Suprapubic skin (tissue), 4 donors: Measurements from ENCODE around the gene SREK1IP1. TPM values are rescaled to one million over a fixed set of nuclear protein-coding genes. Genes with fewer than 3 reads are reported as not detected.

Source experiments
- DNase-seq, 2 donors: peaks; one replicate each; pipeline ENCODE4 v3.0.0-alpha.2; 2019; ENCODE audit warnings: low spot score in 2 of 2
- H3K27ac ChIP-seq: fragments of 200-600 bp; sonication (generic); one replicate; pipeline ENCODE4 v1.5.1; 2019
- H3K27me3 ChIP-seq: fragments of 200-600 bp; sonication (generic); one replicate; pipeline ENCODE4 v1.5.1; 2019
- H3K36me3 ChIP-seq: fragments of 200-600 bp; sonication (generic); one replicate; pipeline ENCODE4 v1.5.1; 2019
- H3K4me1 ChIP-seq: fragments of 200-600 bp; sonication (generic); one replicate; pipeline ENCODE4 v1.5.1; 2019
- H3K4me3 ChIP-seq: fragments of 200-600 bp; sonication (generic); one replicate; pipeline ENCODE4 v1.5.1; 2019; ENCODE audit warnings: mild to moderate bottlenecking
- H3K9me3 ChIP-seq: fragments of 200-600 bp; sonication (generic); one replicate; pipeline ENCODE4 v1.5.1; 2019
- CTCF ChIP-seq, 2 donors: fragments of 200-600 bp in 1 of 2; fragments of 450-650 bp in 1 of 2; sonication (generic) in 1 of 2; IDR thresholded peaks; one replicate each; pipeline ENCODE4 v1.5.1; 2016 to 2019; ENCODE audit warnings: antibody characterized with exemption in 2 of 2, mild to moderate bottlenecking in 1 of 2, moderate library complexity in 1 of 2
- EP300 ChIP-seq: sonication (generic); formaldehyde crosslinking; IDR thresholded peaks from one replicate; pipeline ENCODE4 v1.6.1; 2017; ENCODE audit warnings: antibody characterized with exemption
- POLR2A ChIP-seq, 2 donors: fragments of 450-650 bp; IDR thresholded peaks; one replicate each; pipeline ENCODE4 v1.6.1; 2017; ENCODE audit warnings: antibody characterized with exemption in 2 of 2, mild to moderate bottlenecking in 2 of 2, moderate library complexity in 2 of 2
- POLR2AphosphoS5 ChIP-seq, 3 donors: sonication (generic); formaldehyde crosslinking; IDR thresholded peaks; one replicate each; pipeline ENCODE4 v1.6.1; 2017; ENCODE audit warnings: antibody characterized with exemption in 3 of 3
- WGBS: methylation state at CpG from one replicate; pipeline ENCODE4 v1.1.5; 2018; 5-methylcytosine and 5-hydroxymethylcytosine counted together
- total RNA-seq, 4 donors: library from RNA; depleted of rRNA; stranded (reverse); fragments of >200 nt; gene quantifications; one replicate each; pipeline ENCODE4 v1.1.0, GENCODE V29; 2016

SREK1IP1 gene
- total RNA-seq, 4 donors from 2014 or later: 10.5 to 17.5 (median 11.4) TPM

- WGBS: 93% methylated on average over 2 of the region's 2 CpGs
- no peak overlapping the region for H3K4me3 ChIP-seq
- TF ChIP-seq POLR2A (IDR thresholded peaks at IDR 0.05) (no peak), POLR2AphosphoS5 (IDR thresholded peaks at IDR 0.05) (no peak), EP300 (no peak), CTCF (IDR thresholded peaks at IDR 0.05) (no peak)
These were observed 14.4 kb downstream of the SREK1IP1 start for GRCh38 chr5:64754066-64754465.

GRCh38 chr5:64749385-64749784, 19.1 kb downstream of the SREK1IP1 start:
- Histone ChIP-seq H3K27ac (no peak overlapping the region), H3K27me3 (no peaks in the 10 kb centered on the region), H3K36me3 (peaks cover 6% of the 10 kb centered on the region), H3K4me1 (no peaks in the 10 kb centered on the region), H3K4me3 (no peak overlapping the region), H3K9me3 (no peaks in the 10 kb centered on the region)
- WGBS: 95% methylated on average over 4 of the region's 4 CpGs
- DNase-seq: no peak
- no peak for TF ChIP-seq EP300
- no peak for TF ChIP-seq POLR2AphosphoS5 (IDR thresholded peaks at IDR 0.05)
- no peak for TF ChIP-seq POLR2A (IDR thresholded peaks at IDR 0.05)
- TF ChIP-seq CTCF (IDR thresholded peaks at IDR 0.05): no peak

More at GRCh38 chr5:64754066-64754465, 14.4 kb downstream of the SREK1IP1 start:
- Histone ChIP-seq H3K9me3 (no peaks in the 10 kb centered on the region), H3K36me3 (peaks cover 6% of the 10 kb centered on the region), H3K27me3 (no peaks in the 10 kb centered on the region), H3K27ac (no peak overlapping the region), H3K4me1 (no peaks in the 10 kb centered on the region)
- no peak for DNase-seq

GRCh38 chr5:64746446-64746845, 22.0 kb downstream of the SREK1IP1 start:
- 79% methylated on average over 1 of the region's 1 CpG for WGBS
- no peaks in the 10 kb centered on the region for H3K4me1 ChIP-seq
- H3K27ac ChIP-seq: no peak overlapping the region
- no peaks in the 10 kb centered on the region for H3K9me3 ChIP-seq
- TF ChIP-seq POLR2A (IDR thresholded peaks at IDR 0.05) (no peak), CTCF (IDR thresholded peaks at IDR 0.05) (no peak), EP300 (no peak), POLR2AphosphoS5 (IDR thresholded peaks at IDR 0.05) (no peak)
- H3K36me3 ChIP-seq: peaks cover 2% of the 10 kb centered on the region
- no peak overlapping the region for H3K4me3 ChIP-seq
- no peaks in the 10 kb centered on the region for H3K27me3 ChIP-seq
- no peak for DNase-seq

GRCh38 chr5:64744914-64745313, 23.6 kb downstream of the SREK1IP1 start:
- no peak overlapping the region for H3K4me3 ChIP-seq
- H3K27ac ChIP-seq: no peak overlapping the region
- H3K9me3 ChIP-seq: no peaks in the 10 kb centered on the region
- H3K36me3 ChIP-seq: peaks cover 10% of the 10 kb centered on the region
- H3K27me3 ChIP-seq: no peaks in the 10 kb centered on the region
- 95% methylated on average over 1 of the region's 1 CpG for WGBS
- DNase-seq: no peak
- TF ChIP-seq EP300: no peak
- TF ChIP-seq POLR2A (IDR thresholded peaks at IDR 0.05): no peak
- no peak for TF ChIP-seq POLR2AphosphoS5 (IDR thresholded peaks at IDR 0.05)
- TF ChIP-seq CTCF (IDR thresholded peaks at IDR 0.05): no peak
- H3K4me1 ChIP-seq: no peaks in the 10 kb centered on the region

GRCh38 chr5:64742821-64743220, 25.7 kb downstream of the SREK1IP1 start:
- TF ChIP-seq POLR2AphosphoS5 (IDR thresholded peaks at IDR 0.05): no peak
- TF ChIP-seq POLR2A (IDR thresholded peaks at IDR 0.05): no peak
- no peak for TF ChIP-seq CTCF (IDR thresholded peaks at IDR 0.05)
- no peak for TF ChIP-seq EP300
- no peak overlapping the region for H3K4me3 ChIP-seq
- H3K36me3 ChIP-seq: peaks cover 24% of the 10 kb centered on the region
- no peaks in the 10 kb centered on the region for H3K9me3 ChIP-seq
- DNase-seq: no peak
- H3K4me1 ChIP-seq: no peaks in the 10 kb centered on the region
- H3K27ac ChIP-seq: no peak overlapping the region
- H3K27me3 ChIP-seq: no peaks in the 10 kb centered on the region
